ENCODE data around the gene TENM3.
"Not testable (repeated sequence)": the region's sequence is repeated elsewhere in the genome, so short reads cannot be mapped to it uniquely, and the experiment has no call there.

Gene TENM3

DNA sequence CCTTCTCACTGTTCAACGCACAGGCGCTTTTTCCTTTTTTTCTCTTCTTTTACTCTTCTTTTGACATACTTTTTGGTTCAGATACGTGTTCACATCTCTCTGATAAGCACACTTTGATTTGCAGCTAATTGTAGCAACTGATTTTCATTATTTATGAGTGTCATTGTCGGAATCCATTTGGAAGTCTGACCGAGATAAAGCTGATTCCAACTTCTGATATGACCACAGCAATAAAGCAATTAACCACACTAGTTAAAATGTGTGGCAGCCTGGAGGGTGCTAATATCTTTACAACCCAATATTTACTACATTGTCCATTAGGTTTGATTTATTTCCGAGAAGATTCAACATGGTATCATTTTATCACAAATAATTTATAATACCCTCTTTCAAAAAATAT, 101.8 kb downstream of the TENM3 start:
- DNase-seq: no peak

DNA sequence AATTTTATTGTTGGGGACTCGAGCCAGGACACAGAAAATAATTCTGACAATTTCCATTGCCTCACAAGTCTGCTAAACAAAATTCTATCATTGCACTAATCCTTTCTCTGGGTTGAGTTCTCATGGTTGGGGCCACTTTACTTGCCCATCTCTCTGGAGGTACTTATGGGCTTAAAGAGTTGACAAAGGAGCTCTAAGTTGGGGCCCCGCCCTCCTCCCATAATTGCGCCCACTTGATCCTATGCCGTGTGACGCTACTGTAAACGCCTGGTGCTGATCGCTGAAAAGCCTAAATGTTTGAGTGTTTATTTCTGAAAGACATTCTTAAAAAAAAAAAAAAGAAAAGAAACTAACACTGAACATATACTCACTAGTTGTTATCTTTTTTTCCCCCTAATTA, 103.0 kb downstream of the TENM3 start:
- DNase-seq: no peak

DNA sequence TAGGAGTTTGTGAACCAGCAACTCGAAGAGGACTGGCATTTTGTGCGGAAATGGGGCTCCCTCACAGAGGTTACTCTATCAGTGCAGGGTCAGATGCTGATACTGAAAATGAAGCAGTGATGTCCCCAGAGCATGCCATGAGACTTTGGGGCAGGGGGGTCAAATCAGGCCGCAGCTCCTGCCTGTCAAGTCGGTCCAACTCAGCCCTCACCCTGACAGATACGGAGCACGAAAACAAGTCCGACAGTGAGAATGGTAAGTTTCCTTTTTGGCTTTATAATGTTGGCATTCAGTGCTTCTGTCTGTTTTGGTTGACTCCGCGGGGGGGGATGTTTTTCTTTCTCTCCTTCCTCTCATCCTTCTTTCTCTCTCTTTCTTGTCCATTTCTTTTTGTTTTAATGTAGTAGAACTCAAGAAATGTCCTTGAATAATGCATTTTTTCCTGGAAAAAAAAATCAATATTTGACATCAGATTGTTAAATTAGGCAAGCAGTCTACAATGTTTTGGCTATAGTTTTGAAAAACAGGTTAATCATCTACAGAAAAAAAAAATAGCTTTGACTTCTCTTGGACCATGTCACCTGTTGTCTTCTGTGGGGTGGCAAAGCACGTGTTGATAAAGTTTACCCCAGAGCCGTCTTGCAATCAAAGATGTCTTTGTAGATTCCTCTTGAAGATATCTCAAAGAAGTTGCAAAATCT, 103.6 kb downstream of the TENM3 start:
- no peak for DNase-seq

DNA sequence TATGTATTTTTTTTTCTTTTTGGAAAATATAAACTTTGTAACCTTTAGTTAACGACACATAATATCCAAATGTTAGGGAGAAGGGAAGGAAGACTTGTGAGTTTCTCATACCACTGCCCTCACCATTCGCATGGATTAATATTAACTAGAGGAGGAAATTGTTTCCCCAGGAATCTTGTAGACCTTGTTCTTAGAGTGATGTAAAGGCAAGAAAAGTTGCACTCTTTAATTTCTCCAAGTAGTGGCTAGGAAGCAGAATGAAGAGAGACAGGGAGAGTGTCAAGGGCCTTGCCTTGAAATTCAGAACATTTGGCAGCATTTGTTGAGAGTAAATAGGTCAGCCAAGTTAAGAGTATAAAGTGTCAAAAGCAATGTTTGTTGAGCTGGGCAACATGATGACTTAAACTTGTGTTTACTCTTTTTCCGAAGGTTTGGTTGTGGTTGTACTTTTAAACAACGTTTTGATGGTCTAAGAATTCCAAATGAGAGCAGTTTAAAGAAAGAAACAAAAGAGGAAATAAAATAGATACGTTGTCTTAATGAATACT, 105.7 kb downstream of the TENM3 start:
- DNase-seq: no peak

DNA sequence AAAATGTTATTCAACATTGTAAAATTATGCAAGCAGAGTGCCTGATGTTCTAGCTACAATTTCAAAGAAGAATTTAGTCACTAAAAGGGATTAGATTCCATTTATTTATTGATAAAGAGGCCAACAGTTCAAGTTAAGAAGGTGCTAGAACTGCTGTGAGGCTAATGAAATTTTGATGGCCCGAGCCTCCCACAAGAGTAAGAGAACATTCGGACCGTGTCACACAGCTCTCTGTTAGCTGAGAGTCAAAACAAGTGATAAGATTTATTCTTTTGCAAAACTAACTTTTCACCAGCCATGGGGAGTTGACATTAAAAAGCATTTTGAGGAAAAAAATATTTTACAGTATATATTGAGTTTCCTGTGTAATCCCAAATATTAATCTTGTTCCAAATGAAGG, 106.8 kb downstream of the TENM3 start:
- no peak for DNase-seq

DNA sequence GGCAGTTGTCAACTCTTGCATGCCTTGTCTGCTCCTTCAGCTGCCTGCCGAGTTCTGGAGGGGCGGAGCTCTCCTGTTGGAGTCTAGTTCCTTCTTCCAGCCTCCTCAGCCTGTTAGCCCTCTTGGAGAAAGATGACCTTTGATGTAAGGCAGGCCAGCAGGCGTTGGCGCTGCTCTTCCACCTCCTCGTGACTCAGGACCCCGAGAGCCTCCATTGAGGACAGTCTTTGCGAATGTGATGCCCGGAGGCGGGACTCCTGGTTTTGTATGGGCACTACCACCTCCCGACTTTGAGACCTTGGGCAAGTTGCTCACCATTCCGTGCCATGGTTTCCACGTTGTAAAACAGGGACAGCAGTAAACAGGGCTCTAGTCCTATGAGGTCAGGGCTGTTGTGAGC, 108.3 kb downstream of the TENM3 start:
- DNase-seq: no peak

DNA sequence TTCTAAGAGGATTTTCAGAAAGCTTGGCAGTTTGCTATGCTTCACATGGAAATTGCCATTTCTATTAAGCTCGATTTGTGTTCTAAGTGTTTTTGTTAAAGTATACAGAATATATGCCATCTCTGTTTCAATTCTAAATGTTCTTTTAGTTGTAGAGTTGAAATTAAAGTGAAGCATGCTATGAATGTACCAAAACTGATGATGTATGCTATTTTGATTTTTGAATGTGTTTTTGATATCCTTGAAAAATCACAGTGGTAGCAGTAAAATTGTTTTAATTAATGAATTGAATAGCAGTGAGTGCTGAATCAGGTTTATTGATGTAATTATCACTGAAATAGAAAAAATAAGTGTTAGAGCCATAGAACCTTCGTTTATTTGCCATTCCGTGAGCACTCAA, 110.9 kb downstream of the TENM3 start:
- DNase-seq: no peak

DNA sequence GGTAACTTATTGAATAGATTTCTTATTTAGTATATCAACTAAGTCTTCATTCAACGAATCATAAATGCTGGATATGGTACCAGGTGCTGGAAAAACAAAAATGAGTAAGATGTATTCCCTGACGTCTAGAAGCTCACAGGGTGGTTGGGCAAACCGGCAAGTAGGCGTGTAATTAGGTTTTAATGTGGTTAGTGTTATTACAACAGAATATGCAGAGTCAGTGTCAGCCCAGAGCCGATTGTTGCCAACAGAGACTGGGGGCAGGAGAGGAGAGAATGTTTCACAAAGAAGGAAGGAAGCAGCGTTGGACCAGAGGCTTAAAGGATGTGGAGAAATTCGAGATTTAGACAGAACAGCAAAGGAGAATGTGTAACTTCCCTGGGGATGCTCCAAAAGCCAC, 111.7 kb downstream of the TENM3 start:
- no peak for DNase-seq

DNA sequence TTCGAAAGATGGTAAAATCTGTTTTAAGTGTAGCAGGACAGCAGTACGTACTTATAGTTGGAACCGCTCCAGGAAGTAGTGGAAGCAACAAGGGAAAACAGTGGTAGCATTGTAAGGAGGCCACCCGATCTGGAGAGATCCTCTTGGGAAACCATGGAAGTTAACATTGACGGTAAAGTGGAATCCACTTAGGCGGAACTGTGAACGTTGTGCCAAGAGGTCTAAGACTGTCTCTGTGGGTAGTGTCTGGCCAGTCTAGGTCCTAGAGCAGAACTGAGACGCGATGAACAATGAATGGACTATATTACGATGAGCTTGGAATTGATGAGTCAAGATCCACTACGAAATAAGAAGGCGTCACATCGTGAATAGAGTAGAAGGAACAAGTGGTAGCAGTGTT, 124.0 kb downstream of the TENM3 start:
- DNase-seq: no peak

DNA sequence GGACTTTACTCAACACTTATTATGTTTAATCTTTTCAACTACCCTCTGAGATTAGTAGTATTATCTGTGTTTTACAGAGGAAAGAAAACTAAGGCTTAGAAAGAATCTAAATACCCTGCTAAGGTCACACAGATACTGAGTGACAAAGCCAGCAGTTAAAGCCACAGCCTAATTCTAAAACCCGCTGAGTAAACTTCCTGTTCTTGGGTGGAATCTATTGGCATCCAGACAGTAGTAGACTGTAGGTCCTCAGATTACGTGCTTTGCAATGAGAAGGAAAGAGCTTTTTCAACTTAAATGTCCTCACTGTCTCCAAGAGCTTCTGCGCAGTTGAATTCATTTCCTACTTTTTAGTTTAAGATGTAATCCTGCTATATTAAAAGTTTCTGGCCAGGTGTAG, 126.0 kb downstream of the TENM3 start:
- no peak for DNase-seq

DNA sequence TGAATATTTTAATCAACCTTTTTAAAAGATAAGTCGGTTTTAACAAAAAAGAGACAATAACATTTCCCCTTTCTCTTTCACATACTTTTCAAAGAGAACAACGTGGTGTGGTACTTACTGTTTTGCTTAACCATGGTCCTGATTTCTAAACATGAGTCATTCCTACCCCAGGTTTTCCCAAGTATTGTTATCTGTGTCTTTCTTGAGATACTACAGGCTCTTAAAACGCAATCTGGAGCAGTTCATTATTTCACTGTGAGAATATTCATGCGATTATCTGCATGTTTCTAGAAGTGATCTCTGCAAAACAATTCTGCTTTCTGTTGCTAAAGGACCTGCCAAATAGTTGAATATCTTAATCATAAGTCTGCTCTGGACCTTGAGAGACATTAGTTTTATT, 127.3 kb downstream of the TENM3 start:
- no peak for DNase-seq

DNA sequence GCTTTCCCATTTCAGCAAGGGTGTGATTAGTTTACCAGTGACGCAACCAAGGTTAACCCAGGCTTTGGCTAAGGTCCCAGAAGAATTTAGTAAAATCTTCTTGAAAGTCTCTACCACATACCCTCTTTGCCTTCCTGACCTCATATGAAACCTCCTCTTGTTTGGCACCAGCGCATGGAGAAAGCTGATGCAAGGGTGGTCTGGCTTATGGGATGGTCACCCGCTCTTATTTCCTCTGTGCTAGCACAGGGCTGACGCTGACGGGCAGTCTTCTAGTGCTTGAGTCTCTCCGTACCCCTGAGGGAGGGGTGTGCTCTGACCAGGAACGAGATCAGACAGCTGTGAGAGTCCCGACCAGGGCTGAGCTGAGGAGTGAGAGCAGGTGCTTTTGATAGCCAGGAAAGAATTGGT, 137.6 kb downstream of the TENM3 start:
- DNase-seq: no peak

DNA sequence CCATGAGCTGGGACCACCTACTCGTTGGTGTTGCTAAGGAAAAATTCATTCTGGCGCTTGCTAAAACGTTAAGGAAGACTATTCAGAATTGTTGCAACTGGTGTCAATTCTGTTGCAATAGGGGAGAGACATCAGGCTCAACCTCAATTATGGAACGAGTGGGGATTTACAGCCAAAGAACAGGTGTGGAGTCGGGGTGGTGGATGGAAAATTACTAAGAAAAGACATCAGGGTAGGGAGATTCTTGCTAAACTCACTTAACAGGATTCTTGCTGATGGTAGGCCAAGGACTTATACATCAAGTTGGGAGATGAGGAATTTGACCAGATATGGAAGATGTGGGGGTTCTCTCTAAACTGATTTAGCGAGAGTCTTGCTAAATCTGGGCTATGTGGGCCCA, 139.7 kb downstream of the TENM3 start:
- no peak for DNase-seq

DNA sequence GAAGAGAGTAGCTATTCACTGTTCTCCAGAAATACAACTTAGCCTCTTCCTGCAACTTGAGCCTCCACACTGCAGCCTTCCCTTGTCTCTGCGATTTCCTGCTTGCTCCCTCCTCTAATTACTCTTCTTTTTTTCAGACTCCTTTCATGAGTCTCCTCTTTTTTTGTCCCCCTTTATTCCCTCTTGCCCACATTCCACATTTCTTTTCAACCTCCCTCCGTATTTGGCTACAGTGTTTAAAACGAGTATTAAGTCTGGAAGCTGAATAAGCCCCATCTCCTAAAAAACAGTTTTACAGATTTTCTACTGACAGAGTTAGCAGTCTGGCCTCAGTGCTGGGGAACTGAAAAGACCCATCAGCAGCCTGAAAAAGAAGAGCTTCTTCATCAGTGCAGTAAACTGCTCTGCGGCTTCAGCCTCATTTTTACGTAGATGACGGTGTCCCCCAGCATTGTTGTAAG, 141.5 kb downstream of the TENM3 start:
- no peak for DNase-seq

DNA sequence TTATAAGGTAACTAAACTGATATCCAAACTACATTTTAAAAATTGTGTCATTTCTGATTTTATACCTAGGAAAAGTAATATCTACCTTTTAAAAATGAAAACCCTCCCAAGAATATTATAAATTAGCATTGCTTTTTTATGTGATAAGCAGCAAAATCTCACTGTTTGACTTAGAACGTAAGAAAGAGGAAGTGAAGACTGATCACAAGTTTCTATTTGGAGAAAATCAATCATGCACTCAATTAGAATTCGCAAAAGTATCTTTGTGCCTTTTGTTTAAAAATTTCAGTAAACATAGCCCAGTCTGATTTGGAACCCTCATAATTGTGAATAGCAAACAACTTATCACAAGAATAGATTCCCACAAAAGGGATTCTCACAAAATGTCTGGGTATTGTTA, 142.7 kb downstream of the TENM3 start:
- DNase-seq: no peak

DNA sequence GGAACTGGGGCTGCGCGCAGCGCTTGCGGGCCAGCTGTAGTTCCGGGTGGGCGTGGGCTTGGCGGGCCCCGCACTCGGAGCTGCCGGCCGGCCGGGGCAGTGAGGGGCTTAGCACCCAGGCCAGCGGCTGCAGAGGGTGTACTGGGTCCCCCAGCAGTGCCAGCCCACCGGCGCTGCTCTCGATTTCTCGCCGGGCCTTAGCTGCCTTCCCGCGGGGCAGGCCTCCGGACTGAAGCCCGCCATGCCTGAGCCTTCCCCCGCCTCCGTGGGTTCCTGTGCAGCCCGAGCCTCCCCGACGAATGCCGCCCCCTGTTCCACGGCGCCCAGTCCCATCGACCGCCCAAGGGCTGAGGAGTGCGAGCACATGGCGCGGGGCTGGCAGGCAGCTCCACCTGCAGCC, 143.4 kb downstream of the TENM3 start:
- not testable (repeated sequence) for DNase-seq

DNA sequence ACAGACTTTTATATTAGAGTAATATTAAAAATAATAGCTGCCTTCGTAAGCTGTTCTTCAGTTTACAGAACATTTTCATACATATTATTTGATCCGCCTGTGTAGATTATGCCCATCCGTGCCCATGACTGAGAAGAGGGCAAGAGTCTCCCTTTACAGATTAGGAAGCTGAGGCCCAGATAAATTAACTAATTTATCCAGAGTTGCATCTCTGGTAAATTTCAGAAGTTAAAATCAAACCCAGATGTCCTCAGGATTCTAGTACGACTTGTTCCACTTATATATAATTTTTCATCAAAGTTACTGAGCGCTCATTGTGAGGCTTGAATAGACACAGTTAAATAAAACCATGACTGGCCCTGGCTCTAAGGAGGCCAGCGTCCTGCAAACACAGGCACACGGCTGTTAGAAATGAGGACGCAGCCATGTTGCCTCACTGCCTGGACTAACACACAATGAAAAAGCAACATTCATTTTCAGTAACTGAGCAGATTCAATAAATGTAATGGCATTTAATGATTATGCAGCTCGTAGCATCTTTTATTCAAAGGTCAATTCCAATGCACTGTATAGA, 148.0 kb downstream of the TENM3 start:
- no peak for DNase-seq

DNA sequence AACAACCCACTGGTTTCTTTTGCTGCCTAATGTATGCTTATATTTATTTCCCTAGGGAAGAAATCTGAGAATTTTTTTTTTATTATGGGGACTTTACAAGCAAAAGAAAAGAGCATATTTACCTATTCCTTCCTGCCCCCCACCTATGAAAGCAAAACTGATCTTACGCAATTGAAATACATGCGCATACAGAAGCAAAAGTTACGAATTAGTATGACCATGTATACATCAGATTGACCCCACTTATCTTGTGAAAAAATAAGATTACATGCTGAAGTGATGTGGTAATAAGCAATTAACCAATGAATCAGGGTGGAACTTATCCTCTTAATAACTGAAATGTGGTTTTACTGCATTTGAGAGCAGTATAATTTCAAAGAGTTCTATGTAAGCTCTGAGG, 151.0 kb downstream of the TENM3 start:
- DNase-seq: no peak

DNA sequence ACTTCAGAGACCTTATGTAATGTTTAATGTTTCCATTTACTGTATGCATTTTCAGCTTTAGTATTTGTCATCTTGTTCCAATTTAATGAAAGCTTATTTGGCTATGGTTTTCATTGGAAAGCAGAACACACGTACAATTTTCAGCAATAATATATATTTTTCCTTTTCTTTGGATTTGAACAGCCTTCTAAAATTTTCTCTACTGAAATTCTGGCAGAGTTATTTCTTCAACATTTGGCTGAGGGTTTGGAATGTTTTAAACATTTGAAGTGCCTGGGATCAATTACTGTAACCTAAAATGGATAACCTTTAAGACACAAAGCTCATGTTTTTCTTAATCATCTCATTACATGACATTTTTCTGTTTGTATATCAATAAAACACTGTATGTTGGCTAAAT, 156.9 kb downstream of the TENM3 start:
- no peak for DNase-seq

DNA sequence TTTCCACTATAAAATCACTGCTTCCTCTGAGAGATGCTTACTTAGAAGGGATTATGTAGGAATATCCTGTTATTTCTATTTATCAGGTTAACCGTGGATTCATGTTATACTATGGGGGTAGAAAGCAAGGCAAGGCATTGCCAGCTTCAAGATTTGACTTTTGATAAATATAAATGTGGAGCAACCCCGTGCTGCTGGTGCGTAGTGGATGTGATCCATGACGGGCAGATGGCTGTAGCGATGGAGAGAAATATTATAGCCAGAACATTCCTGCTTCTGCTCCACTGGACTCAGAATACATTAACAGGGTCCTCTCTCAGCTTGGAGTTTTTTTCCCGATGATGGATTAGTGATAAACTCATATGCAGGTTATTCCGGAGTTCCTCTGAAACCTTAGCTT, 157.6 kb downstream of the TENM3 start:
- no peak for DNase-seq

DNA sequence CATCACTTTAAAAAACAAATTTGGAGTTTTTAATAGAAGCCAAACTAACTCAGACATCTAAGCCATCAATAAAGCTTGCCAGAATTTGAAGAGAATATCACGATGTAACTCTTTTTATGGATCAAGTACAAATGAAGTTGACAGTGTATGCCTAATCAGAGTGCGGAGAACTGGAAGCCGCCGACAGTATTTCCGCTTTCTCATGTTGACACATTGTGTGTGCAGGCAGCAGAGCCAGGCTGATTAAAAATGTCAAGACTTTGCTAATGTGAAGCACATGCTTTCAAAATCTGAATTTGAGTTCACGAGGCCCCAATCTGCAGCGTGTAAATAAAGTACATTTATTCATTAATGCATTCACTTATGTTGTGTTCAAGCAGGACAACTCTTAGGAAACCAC, 161.2 kb downstream of the TENM3 start:
- DNase-seq: no peak

DNA sequence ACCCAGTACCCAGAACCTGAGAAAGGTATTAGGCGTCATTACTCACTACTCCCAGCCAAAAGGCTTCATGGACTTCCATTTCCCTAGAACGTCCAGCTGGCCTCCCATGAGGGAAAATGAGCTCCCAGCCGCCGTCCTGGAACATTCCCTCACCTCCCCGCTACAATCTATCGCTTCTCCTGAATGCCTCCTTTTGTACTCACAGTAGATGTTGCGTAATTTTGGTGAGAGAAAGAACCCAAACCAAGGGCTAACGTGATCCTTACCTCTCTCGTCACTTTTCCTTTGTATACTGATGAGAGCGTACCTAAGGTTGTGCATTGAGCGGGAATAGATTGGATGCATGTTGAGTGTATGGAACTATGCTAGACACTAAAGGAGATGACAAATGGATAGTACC, 161.9 kb downstream of the TENM3 start:
- no peak for DNase-seq

DNA sequence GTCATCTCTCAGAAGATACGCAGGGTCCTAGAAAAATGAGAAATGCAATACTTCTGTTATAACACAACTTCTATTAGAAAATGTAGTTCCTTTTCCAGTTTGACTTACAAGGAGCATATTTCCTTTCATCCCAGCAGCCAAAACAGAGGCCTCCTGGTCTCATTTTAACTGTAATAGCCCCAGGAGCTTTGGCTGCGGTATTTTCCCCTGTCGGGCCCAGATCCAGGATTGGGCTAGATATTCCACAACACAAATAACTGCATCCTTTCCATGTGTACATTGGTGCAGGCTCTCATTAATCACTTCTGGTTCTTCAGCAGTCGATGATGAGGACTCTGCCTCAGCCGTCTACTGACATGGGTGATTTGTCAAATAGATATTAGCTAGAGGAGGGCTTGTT, 166.1 kb downstream of the TENM3 start:
- DNase-seq: no peak

DNA sequence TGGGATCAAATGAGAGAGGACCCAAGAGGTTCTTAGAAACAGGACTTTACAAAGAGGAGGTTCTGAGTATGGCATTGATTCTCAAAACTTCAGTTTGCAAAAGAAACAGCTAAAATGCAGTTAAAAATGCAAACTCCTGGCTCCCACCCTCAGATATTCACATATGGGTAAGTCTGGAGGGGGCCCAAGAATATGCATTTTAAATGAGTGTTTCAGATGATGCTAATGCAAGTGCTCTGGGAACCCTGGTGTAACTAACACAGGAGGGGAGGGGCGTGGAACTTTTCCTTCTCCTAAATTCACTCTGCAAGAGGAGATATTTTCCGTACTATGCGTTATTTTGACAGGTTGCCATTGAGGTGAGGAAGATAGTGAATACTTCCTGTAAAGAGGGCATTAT, 168.2 kb downstream of the TENM3 start:
- DNase-seq: no peak

DNA sequence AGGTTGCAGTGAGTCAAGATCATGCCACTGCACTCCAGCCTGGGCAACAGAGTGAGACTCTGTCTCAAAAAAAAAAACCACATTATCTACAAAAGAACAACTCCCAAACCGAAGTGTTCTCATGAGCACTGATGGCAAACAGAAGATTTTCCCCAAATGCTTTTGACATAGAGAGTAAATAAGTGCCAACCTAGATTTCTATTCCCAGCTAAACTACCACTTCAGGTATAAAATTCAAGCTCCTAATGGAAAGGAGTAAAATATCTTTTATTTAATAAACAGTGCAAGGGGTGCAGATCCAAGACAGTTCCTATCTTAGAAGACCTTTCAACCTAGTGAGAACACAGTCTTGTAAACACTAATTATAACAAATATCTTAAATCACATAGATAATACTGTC, 170.3 kb downstream of the TENM3 start:
- no peak for DNase-seq
